Epidermal melanocyte (primary cell): ENCODE data around the gene SMIM24.
"Not testable (repeated sequence)": the region's sequence is repeated elsewhere in the genome, so short reads cannot be mapped to it uniquely, and the experiment has no call there.

Experiments used
- DNase-seq: peaks from one replicate; pipeline ENCODE4 v3.0.0; 2011; ENCODE audit warnings: low spot score; ENCODE audit not compliant: insufficient read length

Gene SMIM24

DNA sequence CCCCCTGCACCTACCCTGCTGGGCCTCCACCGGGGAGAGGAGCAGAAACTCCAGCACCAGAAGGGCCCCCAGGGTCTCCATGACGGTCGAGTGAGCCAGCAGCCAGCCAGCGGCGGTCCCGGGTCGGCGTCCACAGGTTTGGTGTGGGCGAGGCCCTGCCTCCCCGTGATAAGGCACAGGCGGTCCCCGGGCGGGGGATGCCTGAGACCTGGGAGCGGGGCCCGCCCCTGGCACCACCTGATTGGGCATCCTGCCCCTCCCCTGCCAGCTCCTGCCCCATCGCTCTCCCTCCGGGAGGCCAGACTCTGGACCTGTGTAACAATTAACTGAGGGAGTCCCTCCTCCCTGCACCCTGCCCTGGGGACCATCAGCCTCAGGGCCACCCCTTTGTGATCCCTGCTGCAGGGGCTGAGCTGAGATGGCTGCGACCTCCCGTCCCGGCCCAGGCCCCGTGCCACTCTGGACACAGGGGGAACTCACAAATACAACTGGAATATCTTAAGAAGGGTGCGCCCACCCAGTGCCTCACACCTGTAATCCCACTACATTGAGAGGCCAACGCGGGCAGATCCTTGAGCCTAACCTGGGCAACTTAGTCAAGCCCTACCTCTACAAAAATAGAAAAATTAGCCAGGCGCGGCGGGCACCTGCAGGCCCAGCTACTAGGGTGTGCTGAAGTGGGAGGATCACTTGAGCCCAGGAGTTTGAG, at the start of gene SMIM24:
TSS of gene SMIM24 (minus strand) at position 143 of the 709 bp plus-strand sequence. CDS start at position 81, 62 bp downstream.
- no peak for DNase-seq

DNA sequence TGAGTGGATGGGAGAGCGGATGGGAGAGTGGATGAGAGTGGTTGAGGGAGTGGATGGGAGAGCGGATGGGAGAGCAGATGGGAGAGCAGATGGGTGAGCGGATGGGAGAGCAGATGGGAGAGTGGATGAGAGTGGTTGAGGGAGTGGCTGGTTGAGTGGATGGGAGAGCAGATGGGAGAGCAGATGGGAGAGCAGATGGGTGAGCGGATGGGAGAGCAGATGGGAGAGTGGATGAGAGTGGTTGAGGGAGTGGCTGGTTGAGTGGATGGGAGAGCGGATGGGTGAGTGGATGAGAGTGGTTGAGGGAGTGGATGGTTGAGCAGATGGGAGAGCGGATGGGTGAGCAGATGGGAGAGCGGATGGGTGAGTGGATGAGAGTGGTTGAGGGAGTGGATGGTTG, 49.0 kb upstream of the SMIM24 start:
- DNase-seq = not testable (repeated sequence)

DNA sequence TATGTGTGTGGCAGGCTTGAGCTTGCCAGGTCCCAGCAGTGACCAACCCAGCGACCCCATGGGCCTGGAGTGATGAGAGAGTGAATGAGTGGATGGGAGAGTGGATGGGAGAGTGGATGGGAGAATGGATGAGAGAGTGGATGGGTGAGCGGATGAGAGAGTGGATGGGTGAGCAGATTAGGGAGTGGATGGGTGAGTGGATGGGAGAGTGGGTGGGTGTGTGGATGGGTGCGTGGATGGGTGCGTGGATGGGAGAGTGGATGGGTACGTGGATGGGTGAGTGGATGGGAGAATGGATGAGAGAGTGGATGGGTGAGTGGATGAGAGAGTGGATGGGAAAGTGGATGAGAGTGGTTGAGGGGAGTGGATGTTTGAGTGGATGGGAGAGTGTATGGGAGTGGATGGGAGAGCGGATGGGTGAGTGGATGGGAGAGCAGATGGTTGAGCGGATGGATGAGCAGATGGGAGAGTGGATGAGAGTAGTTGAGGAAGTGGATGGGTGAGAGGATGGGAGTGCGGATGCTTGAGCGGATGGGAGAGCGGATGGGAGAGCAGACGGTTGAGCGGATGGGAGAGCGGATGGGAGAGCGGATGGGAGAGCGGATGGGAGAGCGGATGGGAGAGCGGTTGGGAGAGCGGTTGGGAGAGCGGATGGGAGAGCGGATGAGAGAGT, 48.4 kb upstream of the SMIM24 start:
- no peak for DNase-seq

DNA sequence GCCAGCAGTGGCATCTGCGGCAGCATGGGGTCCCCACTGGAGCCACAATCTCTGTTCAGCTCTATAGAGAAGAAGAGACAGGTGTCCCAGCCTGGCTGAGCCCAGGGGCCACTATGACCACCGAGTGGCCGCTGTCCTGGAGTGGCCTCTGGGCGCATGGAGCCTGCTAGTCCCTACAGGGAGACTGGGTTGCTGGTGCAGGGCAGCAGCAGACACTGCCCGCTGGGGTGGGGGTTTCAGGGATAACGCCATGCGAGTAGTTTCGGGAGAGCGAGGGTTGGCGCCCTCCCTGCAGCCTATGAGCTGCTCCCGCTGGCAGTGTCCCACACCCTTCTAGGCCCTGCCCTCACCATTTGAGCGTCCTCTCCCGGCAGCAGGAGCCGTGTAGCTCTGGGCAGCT, 47.8 kb upstream of the SMIM24 start:
- no peak for DNase-seq

DNA sequence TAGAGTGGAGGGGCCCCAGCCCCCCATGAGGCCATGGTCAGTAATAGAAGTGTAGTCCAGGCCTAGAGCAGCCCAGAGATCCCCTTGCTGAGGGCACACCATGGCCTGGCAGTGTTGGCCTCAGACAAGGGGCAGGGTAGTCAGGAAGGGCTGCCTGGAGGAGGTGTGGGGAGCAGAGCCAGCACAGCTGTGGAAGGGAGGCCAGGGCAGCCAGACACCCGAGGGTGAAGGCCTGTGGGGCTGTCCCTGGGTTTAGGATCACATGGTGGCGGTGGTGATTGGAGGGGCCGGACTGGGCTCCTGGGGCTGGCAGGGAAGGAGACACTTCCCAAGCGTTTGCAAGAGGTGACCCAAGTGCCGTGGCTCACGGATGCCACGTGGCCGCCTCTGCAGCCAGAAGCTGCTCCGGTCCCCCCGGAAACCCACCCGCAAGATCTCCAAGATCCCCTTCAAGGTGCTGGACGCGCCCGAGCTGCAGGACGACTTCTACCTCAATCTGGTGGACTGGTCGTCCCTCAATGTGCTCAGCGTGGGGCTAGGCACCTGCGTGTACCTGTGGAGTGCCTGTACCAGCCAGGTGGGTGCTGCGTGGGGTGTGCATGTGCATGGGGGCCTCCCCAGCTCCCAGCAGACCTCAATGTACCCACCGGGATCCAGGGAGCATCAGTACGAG, 47.0 kb upstream of the SMIM24 start:
- DNase-seq = no peak

DNA sequence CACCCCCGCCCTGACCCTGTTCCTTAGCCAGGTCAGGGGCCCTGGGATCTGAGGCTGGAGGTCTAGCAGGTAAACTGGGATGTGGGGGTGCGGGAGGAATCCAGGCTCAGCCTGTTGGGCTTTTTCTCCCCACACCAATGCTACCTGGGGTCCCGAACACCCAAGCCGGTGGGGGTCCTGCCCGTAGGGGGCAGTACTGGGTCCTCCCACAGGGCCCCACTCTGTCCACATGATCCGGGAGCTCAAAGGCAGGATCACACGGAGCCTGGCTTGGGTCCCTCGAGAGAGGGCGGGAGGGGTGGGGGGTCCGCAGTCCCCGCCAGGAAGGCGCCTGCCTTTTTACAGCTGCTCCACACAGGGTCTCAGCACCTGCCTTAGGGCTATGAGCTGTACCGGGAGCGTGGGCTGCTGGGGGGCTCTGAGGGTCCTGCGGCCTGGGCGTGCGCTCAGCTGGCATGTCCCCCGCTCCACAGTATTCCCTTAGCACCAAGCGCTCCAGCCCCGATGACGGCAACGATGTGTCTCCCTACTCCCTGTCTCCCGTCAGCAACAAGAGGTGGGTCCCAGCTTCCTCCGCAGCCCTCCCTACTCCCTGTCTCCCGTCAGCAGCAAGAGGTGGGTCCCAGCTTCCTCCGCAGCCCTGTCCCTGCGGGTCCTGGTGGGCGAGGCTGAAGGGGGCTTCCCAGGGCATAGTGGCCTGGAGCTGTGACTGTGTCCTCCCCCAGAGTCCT, 46.3 kb upstream of the SMIM24 start:
- DNase-seq = no peak

DNA sequence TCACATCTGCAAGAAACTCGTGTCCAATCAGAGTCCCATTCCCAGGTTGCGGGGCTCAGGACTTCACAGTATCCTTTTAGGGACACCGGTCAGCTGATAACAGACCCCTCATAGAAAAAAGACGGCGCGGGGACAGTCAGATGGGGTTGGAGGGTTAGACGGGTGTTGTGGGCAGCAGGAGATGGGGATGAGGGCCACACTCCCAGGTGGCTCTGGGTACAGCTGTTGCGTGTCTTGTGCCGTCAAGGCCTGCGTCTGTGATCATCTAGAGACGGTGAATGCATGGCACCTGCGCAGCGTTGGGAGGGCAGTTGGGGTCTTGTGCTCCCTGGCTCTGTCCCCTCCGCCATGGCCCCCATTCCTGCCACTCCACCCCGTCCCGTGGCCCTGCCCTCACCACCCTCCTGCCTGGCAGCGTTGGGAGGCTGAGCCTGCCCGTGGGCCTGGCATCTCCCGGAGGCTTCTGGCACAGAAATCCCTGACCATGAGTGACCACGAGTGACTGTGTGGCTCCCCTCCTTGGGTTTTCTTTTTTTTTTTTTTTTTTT, 44.7 kb upstream of the SMIM24 start:
- DNase-seq = no peak

DNA sequence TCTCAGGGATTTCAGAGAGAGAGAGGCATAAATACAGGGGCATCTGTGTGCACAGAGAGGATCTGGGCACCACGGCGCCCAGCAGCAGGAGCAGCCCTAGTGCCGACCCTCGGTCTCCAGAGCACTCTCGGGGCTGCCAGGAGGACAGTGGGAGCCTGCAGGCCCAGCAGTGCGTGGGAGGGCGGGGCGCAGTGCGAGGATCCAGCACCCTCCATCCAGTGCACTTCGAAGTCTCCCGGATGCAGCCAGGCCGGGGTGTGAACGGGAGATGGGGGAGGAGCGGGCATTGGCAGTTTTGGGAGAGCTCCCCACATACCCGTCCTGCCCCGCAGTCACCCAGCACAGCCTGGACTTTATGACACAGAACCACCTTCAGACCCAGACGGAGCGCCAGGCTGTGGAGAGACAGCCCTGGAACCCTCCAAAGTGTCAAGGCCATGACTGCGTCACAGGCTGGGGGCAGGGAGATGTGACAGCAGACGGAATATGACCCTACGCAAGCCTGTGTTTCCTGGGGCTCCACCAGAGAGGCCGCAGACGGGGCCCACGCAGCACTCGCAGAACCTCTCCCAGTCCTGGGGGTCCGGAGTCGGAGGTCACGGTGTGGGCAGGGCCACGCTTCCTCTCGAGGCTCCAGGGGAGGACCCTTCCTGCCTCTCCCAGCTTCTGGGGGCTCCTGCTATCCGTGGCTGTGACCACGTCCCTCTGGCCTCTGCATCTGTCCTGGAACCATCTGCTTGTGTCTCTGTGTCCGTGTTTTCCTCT, 43.9 kb upstream of the SMIM24 start:
- no peak for DNase-seq

DNA sequence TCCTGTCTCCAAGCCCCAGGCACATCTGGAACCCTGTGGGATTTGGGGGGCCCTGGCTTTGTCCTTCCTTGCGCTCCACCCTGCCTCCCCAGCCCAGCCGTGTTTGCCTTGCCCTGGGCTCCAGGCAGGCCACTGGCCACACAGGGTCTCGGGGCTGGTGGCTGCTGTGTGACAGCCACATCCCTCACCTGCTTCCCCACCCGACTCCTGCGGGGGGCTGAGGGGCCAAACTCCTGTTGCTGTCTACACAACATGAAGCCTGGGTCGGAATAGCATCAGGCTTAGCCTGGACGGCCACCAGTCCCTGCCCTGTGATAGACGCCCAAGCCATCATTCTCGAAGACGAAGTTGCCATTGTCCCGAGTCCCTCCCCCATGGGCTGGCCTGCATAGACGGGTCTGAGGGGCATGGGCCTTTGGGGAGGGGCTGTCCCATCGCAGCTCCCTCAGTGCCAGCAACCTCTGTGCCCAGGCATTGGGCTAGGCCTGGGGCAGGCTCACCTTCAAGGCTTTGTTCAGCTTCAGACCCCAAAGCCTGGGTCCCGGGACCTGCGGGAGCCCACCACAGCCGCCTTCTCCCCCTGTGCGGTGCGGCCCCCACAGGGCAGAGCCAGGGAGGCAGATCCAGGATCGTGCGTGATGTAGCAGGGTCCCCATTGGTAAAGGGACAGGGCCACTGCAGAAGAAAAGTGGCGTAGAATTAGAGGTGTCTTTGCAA, 43.2 kb upstream of the SMIM24 start:
- DNase-seq = no peak

DNA sequence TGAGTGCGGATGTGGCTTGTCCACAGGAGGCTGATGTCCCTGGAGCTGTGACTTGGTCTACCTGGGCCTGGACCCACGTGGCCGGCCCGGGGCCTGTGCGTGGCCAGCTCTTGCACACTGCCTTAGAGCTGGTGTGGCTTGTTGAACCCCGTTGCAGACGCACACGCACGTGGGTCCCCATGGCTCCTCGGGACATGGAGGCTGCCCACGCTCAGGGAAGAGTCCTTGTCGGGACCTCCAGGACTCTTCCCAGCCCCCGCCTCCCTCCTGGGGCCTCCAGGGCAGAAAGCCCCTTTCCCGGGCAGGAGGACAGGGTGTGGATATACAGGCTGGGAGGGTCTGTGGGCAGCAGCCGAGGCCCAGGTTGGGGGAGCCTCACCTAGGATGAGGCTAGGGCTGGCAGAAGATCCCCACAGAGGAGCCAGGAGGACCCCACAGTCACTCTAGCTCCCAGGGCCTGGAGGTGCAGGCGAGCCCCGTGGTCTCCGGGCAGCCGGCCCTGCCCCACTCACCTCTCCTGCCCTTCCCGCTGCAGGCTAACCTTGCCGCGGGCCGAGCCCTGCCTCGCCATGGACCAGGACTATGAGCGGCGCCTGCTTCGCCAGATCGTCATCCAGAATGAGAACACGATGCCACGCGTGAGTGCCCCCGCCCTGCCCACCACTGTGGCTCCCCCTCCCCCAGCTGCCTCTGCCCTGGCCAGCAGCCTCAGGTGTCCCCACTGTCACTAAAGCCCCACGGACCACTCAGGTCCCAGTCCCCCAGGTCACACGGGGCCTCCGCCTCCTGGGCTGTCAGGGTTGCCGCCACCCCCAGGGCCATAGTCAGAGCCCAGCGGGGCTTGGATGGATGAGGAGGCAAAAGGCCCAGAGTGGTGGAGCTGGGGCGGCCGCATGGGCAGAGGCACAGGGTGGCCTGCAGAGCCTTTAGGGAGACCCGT, 42.4 kb upstream of the SMIM24 start:
- DNase-seq = no peak

DNA sequence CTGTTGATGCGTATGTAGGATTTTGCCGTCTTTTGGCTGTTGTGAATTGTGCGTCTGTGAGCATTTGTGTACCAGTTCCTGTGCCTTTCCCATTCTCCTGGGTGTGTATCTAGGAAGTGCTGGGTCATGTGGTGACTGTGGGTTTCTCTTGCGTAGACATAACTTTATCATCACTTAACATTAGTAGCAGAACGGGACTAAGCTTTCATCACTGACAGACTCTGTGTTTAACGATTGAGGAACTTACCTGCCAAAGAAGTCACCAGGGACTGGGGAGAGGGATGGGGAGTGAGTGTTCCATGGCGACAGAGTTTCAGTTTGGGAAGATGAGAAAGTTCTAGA, 40.8 kb upstream of the SMIM24 start:
- no peak for DNase-seq

DNA sequence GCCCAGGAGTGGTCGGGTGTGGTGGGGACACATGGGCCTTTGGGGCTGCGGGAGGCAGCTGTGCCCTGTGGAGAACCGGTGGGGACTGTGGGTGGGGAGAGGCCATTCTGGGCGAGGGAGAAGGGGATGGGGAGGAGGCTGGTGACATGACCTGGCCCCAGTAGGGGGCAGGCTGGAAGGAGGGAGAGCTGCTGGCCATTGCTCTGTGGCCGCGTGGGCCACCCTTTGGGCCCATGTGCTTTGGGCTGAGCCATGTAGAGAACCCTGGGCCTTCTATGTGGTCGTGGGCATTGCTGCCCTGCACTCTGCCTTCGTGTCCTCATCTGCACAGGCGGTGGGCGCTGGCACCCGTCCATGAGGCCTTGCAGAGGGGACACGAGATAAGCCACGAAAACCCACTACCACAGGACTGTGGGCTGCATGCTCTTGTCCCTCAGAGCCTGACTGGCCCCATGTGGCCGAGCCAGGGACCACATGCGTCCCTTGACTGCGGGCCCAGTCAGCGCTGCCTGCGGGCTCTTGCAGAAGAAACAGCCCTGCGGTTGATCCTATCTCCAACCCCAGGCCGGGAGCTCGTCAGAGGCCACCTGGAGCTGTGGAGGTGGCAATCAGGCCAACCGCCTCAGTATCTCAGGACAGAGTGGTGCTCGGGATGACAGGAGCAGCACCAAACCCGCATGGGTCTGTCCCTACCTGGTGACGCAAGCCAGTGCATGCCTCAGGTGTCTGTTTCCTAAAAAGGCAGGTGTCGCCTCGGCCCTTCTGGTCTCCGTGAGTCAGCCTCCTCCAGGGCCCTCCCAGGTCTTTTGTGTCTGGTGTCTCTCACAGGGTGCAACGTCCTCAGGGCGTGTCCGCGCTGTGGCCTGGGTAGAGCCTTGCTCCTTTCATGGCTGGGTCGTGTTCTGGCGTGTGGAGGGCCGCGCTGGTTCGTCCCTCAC, 40.1 kb upstream of the SMIM24 start:
- no peak for DNase-seq

DNA sequence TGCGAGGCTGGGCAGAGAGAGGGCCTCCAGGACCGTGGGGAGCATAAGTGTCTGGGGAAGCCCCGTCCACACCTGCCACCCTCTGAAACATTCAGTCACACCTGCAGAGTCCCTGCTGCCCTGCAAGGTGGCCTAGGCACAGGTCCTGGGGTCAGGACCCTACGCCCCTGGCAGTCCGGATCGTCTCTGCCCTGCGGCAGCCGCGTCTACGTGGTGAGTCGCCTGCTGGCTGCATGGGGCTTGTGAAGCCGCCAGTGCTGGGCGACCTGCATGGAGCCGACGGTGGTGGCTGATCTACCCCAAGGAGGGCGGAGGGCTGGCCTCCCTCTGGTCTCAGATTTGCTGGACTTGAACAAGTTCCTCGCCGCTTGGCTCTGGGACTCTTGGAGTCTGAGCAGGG, 38.8 kb upstream of the SMIM24 start:
- no peak for DNase-seq

DNA sequence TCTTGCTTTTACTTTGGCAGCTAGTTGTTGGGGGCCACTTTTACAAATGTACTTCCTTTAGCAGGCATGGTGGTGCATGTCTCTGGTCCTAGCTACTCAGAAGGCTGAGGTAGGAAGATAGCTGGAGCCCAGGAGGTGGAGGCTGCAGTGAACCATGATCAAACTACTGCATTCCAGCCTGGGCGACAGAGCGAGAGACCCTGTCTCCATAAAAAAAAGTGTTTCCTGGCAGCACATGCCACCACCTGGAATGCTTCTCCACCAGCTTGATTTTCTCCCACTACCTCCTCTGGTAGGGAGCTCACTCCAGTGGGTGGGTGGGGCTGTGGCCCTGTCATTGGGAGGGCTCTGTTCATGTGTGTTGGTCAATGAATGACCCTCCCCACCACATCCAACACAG, 38.3 kb upstream of the SMIM24 start:
- no peak for DNase-seq

DNA sequence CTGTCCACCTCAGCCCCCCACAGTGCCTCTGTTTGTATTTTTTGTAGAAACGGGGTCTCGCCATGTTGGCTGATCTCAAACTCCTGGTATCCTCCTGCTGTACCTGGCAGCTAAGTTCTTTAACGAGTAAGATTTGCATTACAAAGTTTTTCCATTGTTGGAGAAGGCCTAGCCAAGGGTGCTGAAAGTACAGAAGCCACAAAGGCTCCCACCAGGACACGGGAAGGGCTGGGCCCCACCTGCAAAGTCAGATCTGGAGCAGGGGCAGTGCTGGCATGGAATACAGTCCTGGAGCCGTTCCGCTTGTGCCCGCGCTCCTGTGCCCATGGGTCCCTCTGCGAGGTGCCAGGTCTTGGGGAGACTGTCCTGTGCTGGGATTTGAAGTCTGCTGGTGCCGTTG, 37.9 kb upstream of the SMIM24 start:
- DNase-seq = no peak

DNA sequence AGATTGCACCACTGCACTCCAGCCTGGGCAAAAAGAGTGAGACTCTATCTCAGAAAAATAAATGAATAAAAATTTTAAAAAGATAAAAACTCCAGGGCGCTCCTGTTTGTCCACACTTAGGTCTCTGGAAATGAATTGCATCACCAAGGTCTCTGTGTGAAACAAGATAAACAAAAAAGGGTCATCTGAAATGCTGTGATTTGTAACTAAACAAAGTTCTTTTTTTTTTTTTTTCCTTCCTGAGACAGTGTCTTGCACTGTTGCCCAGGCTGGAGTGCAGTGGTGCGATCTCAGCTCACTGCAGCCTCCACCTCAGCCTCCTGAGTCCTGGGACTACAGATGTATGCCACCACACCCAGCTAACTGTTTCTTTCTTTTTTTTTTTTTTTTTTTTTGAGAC, 37.3 kb upstream of the SMIM24 start:
- no peak for DNase-seq

DNA sequence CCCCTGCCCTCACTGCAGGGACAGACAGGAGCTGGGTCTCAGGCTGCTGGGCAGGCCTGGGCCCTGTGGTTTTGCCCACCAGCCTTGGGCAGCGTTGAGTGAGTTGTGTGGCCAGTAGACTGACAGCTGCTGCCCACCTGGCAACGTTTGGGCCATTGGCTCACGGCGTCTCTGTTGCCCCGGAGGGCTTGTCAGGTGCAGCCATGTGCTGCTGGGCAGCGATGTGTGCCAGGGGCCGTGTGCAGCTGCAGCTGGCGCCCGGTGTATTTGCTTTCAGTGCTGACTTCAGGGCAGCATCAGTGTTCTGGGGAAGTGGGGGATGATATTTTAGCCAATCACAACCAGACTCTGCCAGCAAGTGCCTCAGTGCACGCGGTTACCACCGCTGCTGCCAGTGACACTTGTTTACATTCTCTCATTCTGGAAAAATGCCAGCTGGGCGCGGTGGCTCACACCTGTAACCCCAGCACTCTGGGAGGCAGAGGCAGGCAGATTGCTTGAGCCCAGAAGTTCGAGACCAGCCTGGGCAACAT, 36.4 kb upstream of the SMIM24 start:
- DNase-seq = no peak

DNA sequence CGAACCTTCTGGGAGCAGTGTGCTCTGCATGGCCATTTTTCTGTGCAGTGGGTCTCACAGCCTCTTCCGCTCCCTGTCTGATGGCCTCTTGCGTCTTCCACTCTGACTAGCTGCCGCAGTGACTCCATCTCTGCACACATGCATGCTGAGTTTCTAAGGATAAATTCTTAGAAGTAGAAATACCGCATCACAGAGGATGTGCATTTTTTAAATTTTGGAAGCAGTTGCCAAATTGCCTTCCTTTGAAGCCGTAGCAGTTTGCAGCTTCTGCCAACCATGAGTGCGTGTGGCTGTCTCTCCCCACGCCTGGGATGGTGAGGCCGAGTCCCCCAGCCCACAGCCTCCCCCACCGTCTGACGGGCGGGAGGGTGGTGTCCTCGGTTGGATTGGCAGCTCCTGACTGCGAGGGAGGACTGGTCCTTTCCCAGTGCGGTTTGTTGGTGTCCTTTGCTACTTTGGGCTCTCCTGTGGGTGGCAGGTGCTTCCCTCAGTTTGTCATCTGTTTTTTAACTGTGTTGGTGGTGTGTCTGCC, 35.6 kb upstream of the SMIM24 start:
- no peak for DNase-seq
